Aorta (tissue), 5 donors: ENCODE measurements around the gene GPC3. TPM values are rescaled to one million over a fixed set of nuclear protein-coding genes. Genes with fewer than 3 reads are reported as not detected.

Source experiments
- ATAC-seq: fragments of 200-7000 bp; cut with Tn5 transposase; one replicate; pipeline ENCODE4 v1.9.1; 2022; ENCODE audit warnings: moderate library complexity; ENCODE audit not compliant: low FRiP score
- DNase-seq, 2 donors: peaks; one replicate each; pipeline ENCODE4 v3.0.0-alpha.2; 2020
- H3K27ac ChIP-seq, 2 donors: one replicate each; pipeline ENCODE4 v1.5.1; 2013; ENCODE audit warnings: low read length in 2 of 2, mild to moderate bottlenecking in 2 of 2, moderate library complexity in 2 of 2, control low read depth in 1 of 2, inconsistent platforms in 1 of 2, low read depth in 1 of 2
- H3K27me3 ChIP-seq, 2 donors: one replicate each; pipeline ENCODE4 v1.6.1; 2013; ENCODE audit warnings: control low read depth in 1 of 2, low read length in 1 of 2, mild to moderate bottlenecking in 1 of 2, moderate library complexity in 1 of 2; ENCODE audit not compliant: insufficient read depth in 2 of 2, control insufficient read depth in 1 of 2
- H3K36me3 ChIP-seq, 2 donors: one replicate each; pipeline ENCODE4 v1.6.1; 2013; ENCODE audit warnings: control low read depth in 1 of 2, low read length in 1 of 2, mild to moderate bottlenecking in 1 of 2; ENCODE audit not compliant: insufficient read depth in 2 of 2, control insufficient read depth in 1 of 2
- H3K4me1 ChIP-seq, 2 donors: one replicate each; pipeline ENCODE4 v1.6.1; 2013; ENCODE audit warnings: low read length in 2 of 2, control low read depth in 1 of 2, mild to moderate bottlenecking in 1 of 2, moderate library complexity in 1 of 2; ENCODE audit not compliant: insufficient read depth in 2 of 2, control insufficient read depth in 1 of 2
- H3K4me3 ChIP-seq, 2 donors: one replicate each; pipeline ENCODE4 v1.5.1; 2013; ENCODE audit warnings: low read length in 2 of 2, control low read depth in 1 of 2, mild to moderate bottlenecking in 1 of 2
- H3K9me3 ChIP-seq: one replicate; pipeline ENCODE4 v1.6.1; 2013; ENCODE audit warnings: mild to moderate bottlenecking, low read length; ENCODE audit not compliant: control insufficient read depth
- WGBS, 2 donors: extraction: QIAGEN DNeasy Blood & Tissue Kit; methylation state at CpG; one replicate each; pipeline ENCODE4 v1.1.7; 2013; 5-methylcytosine and 5-hydroxymethylcytosine counted together
- intact Hi-C, 2 donors: fragments of 100-400 bp; cut with DNase I; formaldehyde crosslinking; loops; one replicate each; pipeline versions ENCODE4 v1.14.2 to v1.15.0; 2022
- polyA plus RNA-seq, 2 donors: library from polyadenylated mRNA; stranded (reverse); fragments of 200-250 nt; gene quantifications; one replicate each; pipeline ENCODE4 v1.2.3, GENCODE V29; 2013
- total RNA-seq, 2 donors: library from RNA; stranded (reverse); fragmentation: NEBNext Ultra II Directional; extraction: Animal tissue kit (Norgen Biotek cat#: 25700); gene quantifications; one replicate each; pipeline ENCODE4 v1.2.1, GENCODE V29; 2021
- donor health status: healthy with polysubstance abuse.
- donor health status: Bipolar disorder and iron deficiency.
- donor health status: DM: no; HTN: no; CAD: no.
- donor health status: DM: no; HTN: no; CAD: no.
- donor health status: DM: yes; HTN: yes; CAD: no.

Gene GPC3
- total and polyA plus RNA-seq, 4 donors, result 1.1 to 13.2 (median 5.0) TPM

GRCh38 chrX:133699023-133699728, 286.2 kb downstream of the GPC3 start:
- no peaks in the 10 kb centered on the region for H3K4me1 ChIP-seq
- ATAC-seq (no peak), DNase-seq (no peak)
- no peak overlapping the region for H3K4me3 ChIP-seq
- intact Hi-C loops, result no loop called here
- H3K27ac ChIP-seq, result no peak overlapping the region
- H3K27me3 ChIP-seq, result no peaks in the 10 kb centered on the region
- H3K36me3 ChIP-seq, result no peaks in the 10 kb centered on the region
- H3K9me3 ChIP-seq, result no peaks in the 10 kb centered on the region
- WGBS, 2 donors, result 66 to 88% methylated on average over 7 of the region's 7 CpGs

GRCh38 chrX:133698298-133698697, 287.1 kb downstream of the GPC3 start:
- WGBS, 2 donors, result 29 to 53% methylated on average over 2 of the region's 2 CpGs
- H3K4me3 ChIP-seq, result no peak overlapping the region
- no peaks in the 10 kb centered on the region for H3K9me3 ChIP-seq
- ATAC-seq (no peak), DNase-seq (no peak)
- H3K27ac ChIP-seq, result no peak overlapping the region
- H3K27me3 ChIP-seq, result no peaks in the 10 kb centered on the region
- intact Hi-C loops, result no loop called here
- H3K36me3 ChIP-seq, result no peaks in the 10 kb centered on the region
- H3K4me1 ChIP-seq, result no peaks in the 10 kb centered on the region

- intact Hi-C loops, result no loop called here
- ATAC-seq (no peak), DNase-seq (no peak)
- Histone ChIP-seq H3K4me1 (no peaks in the 10 kb centered on the region), H3K4me3 (no peak overlapping the region), H3K27me3 (no peaks in the 10 kb centered on the region), H3K27ac (no peak overlapping the region), H3K36me3 (no peaks in the 10 kb centered on the region), H3K9me3 (no peaks in the 10 kb centered on the region)
- 39 to 62% methylated on average over 3 of the region's 3 CpGs for WGBS, 2 donors
Observed at GRCh38 chrX:133697656-133698055, 287.7 kb downstream of the GPC3 start.

GRCh38 chrX:133689997-133690599, 295.3 kb downstream of the GPC3 start:
- Histone ChIP-seq H3K9me3 (no peaks in the 10 kb centered on the region), H3K27ac (no peak overlapping the region), H3K4me1 (no peaks in the 10 kb centered on the region), H3K36me3 (no peaks in the 10 kb centered on the region), H3K4me3 (no peak overlapping the region), H3K27me3 (no peaks in the 10 kb centered on the region)
- 85 to 97% methylated on average over 1 of the region's 1 CpG for WGBS, 2 donors
- intact Hi-C loops, result no loop called here
- ATAC-seq (no peak), DNase-seq (no peak)

- H3K9me3 ChIP-seq, result no peaks in the 10 kb centered on the region
- intact Hi-C loops, result no loop called here
- no peaks in the 10 kb centered on the region for H3K27me3 ChIP-seq
- 37 to 70% methylated on average over 3 of the region's 3 CpGs for WGBS, 2 donors
- H3K36me3 ChIP-seq, result no peaks in the 10 kb centered on the region
- no peak overlapping the region for H3K4me3 ChIP-seq
- DNase-seq, result no peak
- no peaks in the 10 kb centered on the region for H3K4me1 ChIP-seq
- no peak overlapping the region for H3K27ac ChIP-seq
- ATAC-seq, result no peak
Observed at GRCh38 chrX:133685822-133686221, 299.6 kb downstream of the GPC3 start.

- no peak for DNase-seq
- no peaks in the 10 kb centered on the region for H3K4me1 ChIP-seq
- intact Hi-C loops, result no loop called here
- no peak overlapping the region for H3K4me3 ChIP-seq
- no peaks in the 10 kb centered on the region for H3K27me3 ChIP-seq
- WGBS, 2 donors, result 56 to 77% methylated on average over 6 of the region's 6 CpGs
- no peak for ATAC-seq
- no peaks in the 10 kb centered on the region for H3K36me3 ChIP-seq
- no peak overlapping the region for H3K27ac ChIP-seq
- no peaks in the 10 kb centered on the region for H3K9me3 ChIP-seq
Observed at GRCh38 chrX:133681897-133682296, 303.5 kb downstream of the GPC3 start.

- Histone ChIP-seq H3K27ac (no peak overlapping the region), H3K4me3 (no peak overlapping the region), H3K27me3 (no peaks in the 10 kb centered on the region), H3K9me3 (no peaks in the 10 kb centered on the region), H3K4me1 (no peaks in the 10 kb centered on the region), H3K36me3 (no peaks in the 10 kb centered on the region)
- no peak for DNase-seq
- 8 to 47% methylated on average over 3 of the region's 3 CpGs for WGBS, 2 donors
- intact Hi-C loops, result no loop called here
- ATAC-seq, result no peak
Observed at GRCh38 chrX:133681421-133681820, 304.0 kb downstream of the GPC3 start.

- Histone ChIP-seq H3K4me1 (no peaks in the 10 kb centered on the region), H3K27me3 (no peaks in the 10 kb centered on the region), H3K4me3 (no peak overlapping the region), H3K9me3 (no peaks in the 10 kb centered on the region), H3K27ac (no peak overlapping the region), H3K36me3 (no peaks in the 10 kb centered on the region)
- WGBS, 2 donors, result 61 to 93% methylated on average over 6 of the region's 6 CpGs
- DNase-seq (no peak), ATAC-seq (no peak)
- intact Hi-C loops, result loop anchor here in 1 of 2 donors (10.0 kb wide), 3 partner anchors 633 to 703 kb away; no protein-coding TSS in a partner anchor
Observed at GRCh38 chrX:133677123-133678063, 308.0 kb downstream of the GPC3 start.
